Right lung (tissue), 5 donors: Measurements from ENCODE around the gene ZNF639. TPM values are rescaled to one million over a fixed set of nuclear protein-coding genes. Genes with fewer than 3 reads are reported as not detected.
A peak's percentile ranks its signal among the peaks of the same experiment; 100 is the strongest.

ENCODE experiments used
- DNase-seq, 2 donors: peaks; one replicate each; pipeline ENCODE4 v3.0.0-alpha.2; 2013
- polyA plus RNA-seq, 5 donors: library from polyadenylated mRNA; unstranded; fragments of 120-200 nt; gene quantifications; one replicate each; pipeline versions ENCODE4 v1.2.1 to v1.2.3, GENCODE V29; 2013; ENCODE audit warnings: inconsistent platforms in 1 of 5, low replicate concordance in 1 of 5; ENCODE audit not compliant: insufficient read length in 5 of 5, insufficient read depth in 1 of 5

ZNF639 gene
- polyA plus RNA-seq, 5 donors = 49.1 to 68.3 (median 57.0) TPM

DNA sequence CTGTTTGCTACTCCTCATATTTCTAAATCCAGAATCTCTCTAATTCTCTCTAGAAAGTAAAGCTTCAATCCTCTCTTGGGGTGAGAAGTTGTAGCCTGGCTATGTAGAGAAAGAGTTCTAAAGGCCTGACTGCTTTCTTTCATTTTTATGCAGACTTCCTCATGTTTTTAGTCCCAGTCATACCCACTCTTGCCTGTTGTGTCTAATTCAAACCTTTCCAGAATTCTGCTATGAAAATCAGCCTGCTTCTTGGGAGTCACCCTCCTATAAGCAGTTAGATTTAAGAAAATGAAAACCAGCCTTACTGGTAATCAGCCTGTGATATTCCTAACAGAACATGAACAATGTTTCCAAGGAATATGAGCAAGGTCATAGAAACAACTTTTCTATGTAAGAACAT lies 14.8 kb upstream of the ZNF639 start:
- no peak for DNase-seq

DNA sequence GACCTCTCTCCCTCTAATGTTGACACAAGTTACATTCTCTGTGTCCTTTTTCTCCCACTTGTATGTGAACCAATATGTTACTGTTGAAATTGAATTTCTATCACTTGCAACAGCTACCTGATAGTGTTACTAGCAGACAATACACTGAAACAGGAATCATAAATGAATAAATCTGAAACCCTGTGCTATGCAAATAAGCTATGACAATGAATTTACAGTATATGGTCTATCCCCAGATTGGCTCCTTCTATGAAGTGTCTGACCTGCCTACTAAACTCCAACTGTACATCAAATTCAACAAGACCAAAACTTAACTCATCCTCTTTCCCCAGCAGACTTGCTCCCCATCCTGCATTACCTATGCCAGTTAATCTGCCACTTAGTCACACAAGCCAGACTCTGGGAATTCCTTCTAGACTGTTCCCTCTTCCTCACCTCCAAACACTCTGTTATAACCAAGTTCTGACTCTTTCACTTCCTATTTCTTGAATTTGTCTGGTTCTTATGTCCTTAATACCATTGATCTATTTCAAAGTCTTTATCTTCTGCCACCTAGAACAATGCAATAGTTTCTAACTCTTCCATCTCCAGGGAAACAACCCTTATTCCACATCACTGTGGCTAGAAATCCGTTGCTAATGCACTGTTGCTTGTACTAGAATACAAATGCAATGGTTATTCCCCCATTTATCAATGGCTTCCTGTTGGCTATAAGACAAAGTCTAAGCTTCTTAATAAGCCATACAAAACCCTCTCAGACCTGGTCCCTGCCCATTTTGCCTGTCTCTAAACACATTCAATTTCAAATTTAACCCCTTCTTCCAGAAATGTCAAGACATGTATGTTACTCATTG lies 13.4 kb upstream of the ZNF639 start:
- no peak for DNase-seq

- DNase-seq = no peak
These were observed 4.0 kb upstream of the ZNF639 start for GRCh38 chr3:179318876-179319275.

- DNase-seq = peak; percentile 23 to 46
These were observed 1.1 kb upstream of the ZNF639 start for GRCh38 chr3:179321668-179322285.

DNA sequence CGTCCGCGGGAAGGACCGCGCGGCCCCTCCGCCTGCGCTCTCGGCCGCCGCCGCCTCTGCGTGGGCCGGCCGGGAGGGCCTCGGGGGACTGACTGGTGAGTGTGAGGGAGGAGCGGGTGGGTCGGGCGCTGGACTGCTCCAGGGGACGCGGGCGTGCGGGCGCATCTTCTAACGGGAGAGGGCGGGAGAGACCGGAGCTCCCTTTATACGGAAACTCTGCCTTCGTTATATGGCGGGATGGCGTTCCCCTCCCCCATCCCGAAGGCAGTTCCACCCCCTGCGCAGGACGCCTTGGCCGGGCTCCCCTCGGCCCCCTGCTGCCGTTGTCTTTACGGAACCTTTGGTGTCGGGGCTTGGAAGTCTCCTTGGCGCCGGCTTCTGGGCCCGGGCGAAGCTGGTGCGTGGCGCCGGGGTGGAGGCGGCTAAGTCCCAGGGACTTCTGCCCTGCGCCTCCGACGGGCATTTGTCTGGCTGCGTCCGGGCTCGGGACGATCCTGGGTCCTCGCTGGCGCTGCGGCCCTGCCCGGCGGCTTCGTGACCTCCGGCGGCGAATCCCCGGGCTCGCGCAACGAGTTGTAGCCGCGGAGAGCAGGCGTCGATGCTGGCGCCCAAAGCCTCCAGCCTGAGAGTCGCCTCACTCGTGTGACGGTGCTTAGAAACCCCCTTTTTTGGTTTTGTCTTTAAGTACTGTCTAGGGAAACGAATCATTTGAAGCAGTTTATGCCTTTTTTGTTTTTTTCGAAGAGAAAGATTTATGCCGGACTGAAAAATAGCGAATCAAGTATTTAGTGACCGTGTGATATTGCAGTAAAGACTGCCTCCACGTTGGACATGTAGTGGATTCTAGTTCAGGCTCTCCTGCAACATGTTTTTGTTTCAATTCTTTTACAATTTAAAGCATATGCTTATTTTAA lies 623 bp downstream of the ZNF639 start:
- peak; percentile 71 to 73 for DNase-seq

DNA sequence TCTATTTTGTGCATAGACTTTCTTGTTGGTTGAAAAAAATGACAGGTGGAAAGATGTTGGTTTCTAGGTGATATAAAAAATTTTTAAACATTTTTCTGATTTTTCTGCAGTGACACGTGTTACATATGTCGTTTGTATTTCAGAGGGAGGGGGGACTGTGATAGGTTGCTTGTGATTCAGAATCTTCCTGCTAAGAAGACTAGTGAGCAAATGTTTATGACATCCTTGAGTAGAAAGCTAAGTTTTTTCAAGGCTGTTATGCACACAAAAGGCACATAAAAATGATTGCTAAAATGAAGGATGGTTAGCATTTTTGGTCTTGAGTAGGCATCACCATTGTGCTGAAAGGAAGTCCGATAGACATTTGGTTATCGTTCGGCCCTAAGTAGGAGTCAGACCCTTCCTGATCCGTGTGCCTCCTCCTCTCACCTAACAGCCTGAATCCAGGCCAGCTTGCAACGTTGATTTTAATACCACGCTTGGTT lies 1.5 kb downstream of the ZNF639 start:
- no peak for DNase-seq

DNA sequence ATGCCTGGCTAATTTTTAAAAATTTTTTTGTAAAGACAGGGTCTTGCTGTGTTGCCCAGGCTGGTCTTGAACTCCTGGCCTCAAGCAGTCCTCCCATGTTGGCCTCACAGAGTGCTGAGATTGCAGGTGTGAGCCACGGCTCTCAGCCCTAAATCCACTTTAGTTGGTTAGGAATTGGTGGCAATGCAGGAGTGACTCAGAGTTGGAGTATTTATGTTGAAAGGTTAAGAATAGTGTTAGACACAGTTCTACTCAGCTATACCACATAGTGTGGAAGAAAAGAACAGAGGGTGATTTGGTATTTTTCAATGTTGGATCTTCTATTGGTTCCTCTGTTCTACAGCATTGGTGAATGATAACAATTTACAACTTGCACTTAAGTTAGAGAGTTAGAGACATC lies 7.6 kb downstream of the ZNF639 start:
- no peak for DNase-seq

GRCh38 chr3:179332240-179332639 lies 9.4 kb downstream of the ZNF639 start:
- no peak for DNase-seq

DNA sequence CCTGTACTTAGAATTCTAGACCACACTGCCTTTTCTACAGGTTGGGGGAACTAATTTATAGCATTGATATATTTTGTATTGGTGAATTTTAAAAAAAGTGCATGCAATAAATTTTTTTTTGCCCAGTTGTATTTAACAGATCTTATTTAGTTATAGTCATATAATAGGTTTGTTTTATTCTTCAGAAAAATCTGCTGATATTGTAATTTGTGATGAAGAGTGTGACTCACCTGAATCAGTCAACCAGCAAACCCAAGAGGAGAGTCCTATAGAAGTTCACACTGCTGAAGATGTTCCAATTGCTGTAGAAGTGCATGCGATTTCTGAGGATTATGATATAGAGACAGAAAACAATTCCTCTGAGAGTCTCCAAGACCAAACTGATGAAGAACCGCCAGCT lies 10.3 kb downstream of the ZNF639 start:
- DNase-seq = no peak

GRCh38 chr3:179336345-179336929 lies 13.6 kb downstream of the ZNF639 start:
- no peak for DNase-seq

DNA sequence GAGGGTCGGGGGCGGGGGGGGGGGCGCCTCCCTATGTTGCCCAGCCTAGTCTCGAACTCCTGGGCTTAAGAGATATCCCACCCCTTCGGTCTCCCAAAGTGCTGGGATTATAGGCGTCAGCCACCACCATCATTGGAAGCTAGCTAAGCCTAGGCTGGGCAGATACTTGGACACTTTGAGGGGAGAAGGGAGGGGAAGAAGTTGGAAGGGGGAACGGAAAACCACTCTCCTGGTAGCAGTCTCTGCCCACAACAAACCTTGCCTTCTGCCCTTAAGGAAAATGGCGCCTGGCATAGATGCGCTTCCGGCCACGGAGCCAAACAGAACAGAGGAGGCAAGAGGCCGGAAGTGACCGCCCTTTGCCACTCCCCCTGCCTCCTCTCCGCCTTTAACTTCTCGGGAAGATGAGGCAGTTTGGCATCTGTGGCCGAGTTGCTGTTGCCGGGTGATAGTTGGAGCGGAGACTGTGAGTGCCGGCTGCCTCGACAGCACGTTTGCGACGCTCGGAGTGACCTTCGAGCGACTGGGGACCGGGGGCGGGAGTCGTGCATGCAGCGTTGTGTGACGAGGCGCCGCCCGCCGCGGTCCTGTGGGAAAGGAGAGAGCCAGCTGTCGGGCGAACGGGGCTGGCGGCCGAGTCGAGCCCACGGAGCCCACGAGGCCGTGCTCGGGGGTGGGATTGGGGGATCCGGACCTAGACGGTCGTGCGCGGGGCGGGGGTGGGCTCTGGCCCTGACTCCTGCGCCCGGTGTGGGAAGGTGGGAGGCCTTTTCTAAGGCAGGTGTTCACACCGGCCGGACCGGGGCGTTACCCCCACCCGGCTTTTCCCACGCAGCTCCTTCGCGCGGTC lies 24.7 kb downstream of the ZNF639 start, which contains the start of gene MFN1:
TSS of gene MFN1 (plus strand) at position 365 of the 850 bp plus-strand sequence. CDS start 1,143 bp downstream, outside the sequence.
- peak; percentile 93 to 97 for DNase-seq

GRCh38 chr3:179348325-179349013 lies 25.6 kb downstream of the ZNF639 start:
- DNase-seq = peak in 1 of 2 donors; percentile 6

DNA sequence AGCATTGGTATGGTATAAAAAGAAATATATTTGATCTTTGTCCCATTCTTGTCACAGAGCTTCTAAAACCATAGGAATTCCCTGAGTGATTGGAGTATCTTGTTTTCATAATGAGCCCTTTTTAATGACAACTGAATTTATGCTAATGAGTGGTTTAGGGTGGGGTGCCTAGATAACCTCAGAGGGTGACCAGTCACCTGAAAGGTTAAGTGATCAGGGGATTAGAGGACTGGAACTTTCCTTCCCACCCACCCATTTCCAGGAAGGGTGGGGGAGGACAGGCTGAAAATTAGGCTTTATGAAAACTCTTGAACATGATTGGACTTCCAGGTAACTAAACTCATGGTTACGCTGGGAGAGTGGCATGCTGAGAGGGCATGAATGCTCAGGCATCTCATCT lies 33.2 kb downstream of the ZNF639 start:
- no peak for DNase-seq

DNA sequence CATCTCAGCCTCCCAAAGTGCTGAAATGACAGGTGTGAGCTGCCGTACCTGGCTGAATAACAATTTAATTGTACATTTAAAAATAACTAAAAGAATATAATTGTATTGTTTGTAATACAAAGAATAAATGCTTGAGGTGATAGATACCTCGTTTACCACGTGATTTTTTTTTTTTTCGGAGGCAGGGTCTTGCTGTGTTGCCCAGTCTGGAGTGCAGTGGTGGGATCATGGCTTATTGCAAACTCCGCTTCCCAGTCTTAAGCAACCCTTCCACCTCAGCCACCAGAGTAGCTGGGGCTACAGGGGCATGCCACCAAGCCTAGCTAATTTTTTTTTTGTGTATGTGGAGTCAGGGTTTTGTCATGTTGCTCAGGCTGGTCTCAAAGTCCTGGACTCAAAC lies 40.5 kb downstream of the ZNF639 start:
- DNase-seq = no peak

GRCh38 chr3:179369621-179370020 lies 46.8 kb downstream of the ZNF639 start:
- no peak for DNase-seq

DNA sequence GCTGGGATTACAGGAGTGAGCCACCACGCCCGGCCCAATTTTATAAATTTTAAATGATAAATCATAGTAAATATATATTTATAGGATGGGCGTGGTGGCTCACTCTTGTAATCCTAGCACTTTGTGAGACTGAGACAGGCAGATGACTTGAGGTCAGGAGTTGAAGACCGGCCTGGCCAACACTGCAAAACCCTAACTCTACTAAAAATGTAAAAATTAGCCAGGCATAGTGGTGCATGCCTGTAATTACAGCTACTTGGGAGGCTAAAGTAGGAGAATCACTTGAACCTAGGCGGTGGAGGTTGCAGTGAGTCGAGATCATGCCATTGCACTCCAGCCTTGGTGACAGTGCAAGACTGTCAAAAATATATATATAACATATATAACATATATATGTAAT lies 51.1 kb downstream of the ZNF639 start:
- DNase-seq = no peak

DNA sequence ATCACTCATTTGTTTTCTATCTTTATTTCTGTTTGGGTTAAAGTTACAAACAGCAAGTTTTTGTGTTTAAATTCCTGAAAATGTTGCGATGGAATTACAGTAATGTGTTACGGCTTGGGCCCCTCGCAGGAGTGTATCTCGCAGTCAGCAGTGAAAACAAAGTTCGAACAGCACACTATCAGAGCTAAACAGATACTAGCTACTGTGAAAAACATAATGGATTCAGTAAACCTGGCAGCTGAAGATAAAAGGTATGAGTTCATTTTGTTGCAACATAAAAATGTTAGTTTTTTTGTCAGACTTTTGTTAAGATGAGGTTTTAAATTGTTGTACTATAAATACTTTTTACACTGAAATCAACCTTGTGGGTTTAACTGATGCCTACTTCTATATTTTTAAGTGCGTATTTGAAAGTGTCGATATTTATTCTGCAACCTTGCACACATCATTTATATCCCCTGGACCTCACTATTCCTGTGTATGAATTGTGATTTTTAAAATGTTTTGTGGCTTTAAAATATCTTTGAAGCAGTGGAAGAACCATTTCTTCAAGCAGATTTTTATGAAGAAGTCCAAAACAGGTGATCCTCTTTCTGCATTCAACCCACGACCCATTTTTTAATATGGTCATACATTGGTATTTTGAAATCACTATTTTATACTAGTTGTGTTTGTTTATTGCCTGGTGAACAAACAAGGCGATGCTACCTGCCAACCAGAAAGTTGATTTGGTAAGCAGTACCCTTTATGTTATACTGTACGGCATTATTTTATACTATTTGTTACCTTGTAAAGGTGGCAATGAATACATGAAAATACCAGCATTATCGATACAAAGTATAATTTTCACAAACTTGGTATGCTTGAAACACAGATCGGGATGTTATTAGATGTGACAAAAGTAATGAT lies 52.5 kb downstream of the ZNF639 start:
- no peak for DNase-seq

DNA sequence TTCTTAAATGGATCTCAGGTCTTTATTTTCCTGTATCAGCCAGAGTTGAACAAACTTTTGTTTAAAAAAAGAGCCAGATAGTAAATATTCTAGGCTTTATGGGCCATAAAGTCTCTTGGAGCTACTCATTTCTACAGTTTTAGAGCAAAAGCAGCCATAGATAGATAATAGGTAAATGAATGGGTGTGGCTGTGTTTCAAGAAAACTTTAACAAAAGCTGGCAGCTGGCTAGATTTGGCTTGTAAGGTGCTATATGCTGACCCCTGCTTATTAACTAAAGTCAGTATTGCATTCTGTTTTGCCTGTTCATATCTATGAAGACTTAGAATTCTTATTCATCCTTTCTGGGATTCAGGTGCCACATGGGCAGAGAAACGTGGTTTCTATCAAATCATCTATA lies 53.6 kb downstream of the ZNF639 start:
- no peak for DNase-seq
